Panc1 (cell line): ENCODE results near the gene ATP1A3. TPM values are rescaled to one million over a fixed set of nuclear protein-coding genes. Genes with fewer than 3 reads are reported as not detected.

Experiments used
- ATAC-seq: fragments of 200-7000 bp; cut with Tn5 transposase; 2 replicates; pipeline ENCODE4 v1.9.1; 2020; ENCODE audit warnings: mild to moderate bottlenecking, moderate library complexity
- BruUV-seq: library from RNA; stranded (reverse); fragments of 400-500 nt; replicated peaks from 2 replicates; lab custom pipeline; 2021; lab: Mats Ljungman, UMichigan
- CTCF ChIA-PET: fragments of 300-600 bp; sonication (Branson Sonifier 250); formaldehyde crosslinking; loops from one replicate; lab custom pipeline; 2022; ENCODE audit warnings: antibody characterized with exemption; lab: Charles Lee
- POLR2A ChIA-PET: fragments of 300-600 bp; sonication (Branson Sonifier 250); formaldehyde crosslinking; loops from one replicate; lab custom pipeline; 2022; ENCODE audit warnings: antibody characterized with exemption; lab: Charles Lee
- DNase-seq: peaks from one replicate; pipeline ENCODE4 v3.0.0-alpha.2; 2010; ENCODE audit warnings: low read depth, low spot score
- H3K27ac ChIP-seq: 2 replicates; pipeline ENCODE4 v1.5.1; 2011; ENCODE audit warnings: mild to moderate bottlenecking, low read length, inconsistent platforms
- H3K27me3 ChIP-seq: fragments of 200-500 bp; sonication (Bioruptor generic); 2 replicates; pipeline ENCODE4 v1.6.0; 2014; ENCODE audit warnings: low read length, inconsistent platforms; ENCODE audit not compliant: control insufficient read depth, insufficient read depth
- H3K36me3 ChIP-seq: fragments of 200-500 bp; sonication (Bioruptor generic); 2 replicates; pipeline ENCODE4 v1.5.1; 2014; ENCODE audit warnings: inconsistent platforms, mild to moderate bottlenecking, low read length, moderate library complexity; ENCODE audit not compliant: control insufficient read depth, insufficient read depth
- H3K4me1 ChIP-seq: 2 replicates; pipeline ENCODE4 v1.5.1; 2011; ENCODE audit warnings: inconsistent platforms, mild to moderate bottlenecking, low read length, moderate library complexity; ENCODE audit not compliant: control insufficient read depth, insufficient read depth
- H3K4me3 ChIP-seq, 2 experiments: 2 replicates each; pipeline ENCODE4 v1.5.1; 2011 to 2012; ENCODE audit warnings: low read depth in 2 of 2, low read length in 2 of 2, mild to moderate bottlenecking in 2 of 2, inconsistent platforms in 1 of 2, moderate library complexity in 1 of 2
- H3K9me3 ChIP-seq: fragments of 200-500 bp; sonication (Bioruptor generic); 2 replicates; pipeline ENCODE4 v1.5.1; 2014; ENCODE audit warnings: low read depth, mild to moderate bottlenecking, inconsistent platforms, low read length, moderate library complexity; ENCODE audit not compliant: control insufficient read depth, insufficient read depth
- POLR2AphosphoS5 ChIP-seq: IDR thresholded peaks from 2 replicates; pipeline ENCODE4 v1.6.1; 2012; ENCODE audit warnings: mild to moderate bottlenecking, low read depth, low read length, moderate library complexity
- SIN3A ChIP-seq: IDR thresholded peaks from 2 replicates; pipeline ENCODE4 v1.6.1; 2012; ENCODE audit warnings: low read depth, mild to moderate bottlenecking, low read length, moderate library complexity, borderline replicate concordance; ENCODE audit not compliant: insufficient read depth
- TCF7L2 ChIP-seq: IDR thresholded peaks from 2 replicates; pipeline ENCODE4 v1.6.1; 2011; ENCODE audit warnings: mild to moderate bottlenecking, low read depth, low read length, inconsistent platforms
- in situ Hi-C: cut with HindIII; loops from 2 replicates; pipeline ENCODE4 v1.10.0; 2016; ENCODE audit warnings: low sequenced_read_pairs, low pct_unique_long_range_greater_than_20kb
- intact Hi-C: fragments of 100-400 bp; cut with micrococcal nuclease; formaldehyde crosslinking; loops from one replicate; pipeline ENCODE4 v1.10.0; 2022; ENCODE audit not compliant: unreplicated experiment
- total RNA-seq: library from RNA; stranded (reverse); gene quantifications from one replicate; pipeline ENCODE4 v1.2.1, GENCODE V29; 2021; ENCODE audit not compliant: unreplicated experiment
- TF ChIP-seq, protein P1 (sequence below): fragments of 450-650 bp; IDR thresholded peaks from 2 replicates; pipeline ENCODE4 v1.5.1; 2017; ENCODE audit warnings: mild to moderate bottlenecking

The ATP1A3 gene
- total RNA-seq, 1 experiment from 2014 or later = 4.9 TPM

DNA sequence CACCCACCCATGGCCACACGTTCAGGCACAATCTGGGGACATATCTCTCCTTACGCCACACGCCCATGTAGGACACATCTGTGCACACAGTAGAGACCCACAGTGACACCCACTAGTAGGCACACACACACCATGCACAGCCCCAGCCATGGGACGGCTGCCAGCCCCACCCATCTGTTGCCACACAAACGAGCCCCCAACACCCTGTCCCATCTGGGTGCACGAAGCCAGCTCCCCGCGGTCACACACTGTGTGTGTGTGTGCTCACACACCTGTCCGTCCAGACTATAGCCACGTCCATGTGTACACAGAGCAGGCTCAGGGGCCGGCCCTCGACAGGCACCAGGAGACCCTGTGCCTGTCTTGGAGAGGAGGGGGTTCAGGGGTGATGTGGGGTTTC lies 76.4 kb downstream of the ATP1A3 start:
- ATAC-seq (no peak), DNase-seq (no peak)
- no peak overlapping the region for H3K4me3 ChIP-seq
- H3K36me3 ChIP-seq = no peaks in the 10 kb centered on the region
- intact Hi-C loops (no loop called here), in situ Hi-C loops (no loop called here)
- H3K9me3 ChIP-seq = no peaks in the 10 kb centered on the region
- H3K27ac ChIP-seq = no peak overlapping the region
- BruUV-seq = no TSS peak
- no peaks in the 10 kb centered on the region for H3K4me1 ChIP-seq
- H3K27me3 ChIP-seq = no peaks in the 10 kb centered on the region
- POLR2A ChIA-PET = no interaction called here
- CTCF ChIA-PET = no interaction called here
- TF ChIP-seq, protein P1, sequence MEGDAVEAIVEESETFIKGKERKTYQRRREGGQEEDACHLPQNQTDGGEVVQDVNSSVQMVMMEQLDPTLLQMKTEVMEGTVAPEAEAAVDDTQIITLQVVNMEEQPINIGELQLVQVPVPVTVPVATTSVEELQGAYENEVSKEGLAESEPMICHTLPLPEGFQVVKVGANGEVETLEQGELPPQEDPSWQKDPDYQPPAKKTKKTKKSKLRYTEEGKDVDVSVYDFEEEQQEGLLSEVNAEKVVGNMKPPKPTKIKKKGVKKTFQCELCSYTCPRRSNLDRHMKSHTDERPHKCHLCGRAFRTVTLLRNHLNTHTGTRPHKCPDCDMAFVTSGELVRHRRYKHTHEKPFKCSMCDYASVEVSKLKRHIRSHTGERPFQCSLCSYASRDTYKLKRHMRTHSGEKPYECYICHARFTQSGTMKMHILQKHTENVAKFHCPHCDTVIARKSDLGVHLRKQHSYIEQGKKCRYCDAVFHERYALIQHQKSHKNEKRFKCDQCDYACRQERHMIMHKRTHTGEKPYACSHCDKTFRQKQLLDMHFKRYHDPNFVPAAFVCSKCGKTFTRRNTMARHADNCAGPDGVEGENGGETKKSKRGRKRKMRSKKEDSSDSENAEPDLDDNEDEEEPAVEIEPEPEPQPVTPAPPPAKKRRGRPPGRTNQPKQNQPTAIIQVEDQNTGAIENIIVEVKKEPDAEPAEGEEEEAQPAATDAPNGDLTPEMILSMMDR = no peak
- TF ChIP-seq SIN3A = no peak
- no peak for TF ChIP-seq POLR2AphosphoS5
- no peak for TF ChIP-seq TCF7L2

Other genes starting within 250 kb of the ATP1A3 start
- 0.21 TPM for gene CEACAM6, start 238.7 kb downstream of the ATP1A3 start, total RNA-seq
- not detected for gene CEACAM3, start 197.6 kb downstream of the ATP1A3 start, total RNA-seq
- not detected for gene LYPD4, start 149.5 kb downstream of the ATP1A3 start, total RNA-seq
- not detected for gene DMRTC2, start 149.2 kb downstream of the ATP1A3 start, total RNA-seq
- 1,349 TPM for gene RPS19, start 134.0 kb downstream of the ATP1A3 start, total RNA-seq
- 0.59 TPM for gene CD79A, start 117.0 kb downstream of the ATP1A3 start, total RNA-seq
- 69.5 TPM for gene ARHGEF1, start 111.0 kb downstream of the ATP1A3 start, total RNA-seq
- gene ERFL, start 65.8 kb downstream of the ATP1A3 start, total RNA-seq = 0.18 TPM
- gene RABAC1, start 34.9 kb downstream of the ATP1A3 start, total RNA-seq = 69.1 TPM
- gene GRIK5, start 76.0 kb upstream of the ATP1A3 start, total RNA-seq = 0.62 TPM
- 15.7 TPM for gene ZNF574, start 81.9 kb upstream of the ATP1A3 start, total RNA-seq
- 0.10 TPM for gene POU2F2, start 138.2 kb upstream of the ATP1A3 start, total RNA-seq
- 13.2 TPM for gene DEDD2, start 223.4 kb upstream of the ATP1A3 start, total RNA-seq
- 10.5 TPM for gene ZNF526, start 226.1 kb upstream of the ATP1A3 start, total RNA-seq
- gene GSK3A, start 248.4 kb upstream of the ATP1A3 start, total RNA-seq = 46.0 TPM